ENCODE measurements around the gene CD3G.

GRCh38 chr11:118310781-118311485 is 33.2 kb upstream of the CD3G start:
- TF ChIP-seq POLR2A (IDR thresholded peaks at IDR 0.05; ENCODE audit: low read depth, low read length) (no peak), TAF1 (IDR thresholded peaks at IDR 0.05; ENCODE audit: low read depth, low read length) (no peak), PAX5 (IDR thresholded peaks at IDR 0.05; ENCODE audit: insufficient read depth, low read length, severe bottlenecking) (no peak), POLR2AphosphoS5 (IDR thresholded peaks at IDR 0.05; ENCODE audit: low read depth, low read length) (no peak), POU2F2 (IDR thresholded peaks at IDR 0.05; ENCODE audit: low read depth, low read length) (no peak)
